Naive thymus-derived CD8-positive, alpha-beta T cell (primary cell): ENCODE measurements around the gene SNRPD3. TPM values are rescaled to one million over a fixed set of nuclear protein-coding genes. Genes with fewer than 3 reads are reported as not detected.
"Not testable (repeated sequence)": the region's sequence is repeated elsewhere in the genome, so short reads cannot be mapped to it uniquely, and the experiment has no call there.

Experiments used
- ATAC-seq, 2 donors: fragments of 150-1000 bp; cut with Tn5 transposase in 1 of 2; sonication (Bioruptor Pico), chemical (Tn5 transposase) in 1 of 2; 1 replicate in 1 of 2; 2 replicates in 1 of 2; pipeline ENCODE4 v1.10.0; 2021; ENCODE audit warnings: mild to moderate bottlenecking in 2 of 2, moderate library complexity in 2 of 2
- POLR2A ChIA-PET: fragments of 350-600 bp; sonication (Branson Sonifier 250); formaldehyde crosslinking; loops from one replicate; lab custom pipeline; 2021; ENCODE audit warnings: antibody characterized with exemption; lab: Charles Lee
- DNase-seq, 10 donors: peaks; one replicate each; pipeline versions ENCODE4 v3.0.0 to v3.0.0-alpha.2; 2020 to 2022
- H3K27ac Mint-ChIP-seq, 10 donors: one replicate each; pipeline ENCODE4 v1.8.0; 2020 to 2022; ENCODE audit warnings: mild to moderate bottlenecking in 10 of 10, mixed read lengths in 10 of 10, moderate library complexity in 4 of 10, inconsistent platforms in 1 of 10
- H3K27me3 Mint-ChIP-seq, 5 donors: one replicate each; pipeline ENCODE4 v1.8.0; 2021 to 2022; ENCODE audit warnings: mixed read lengths in 5 of 5
- H3K36me3 Mint-ChIP-seq, 3 donors: one replicate each; pipeline ENCODE4 v1.8.0; 2020 to 2022; ENCODE audit warnings: mixed read lengths in 3 of 3, mild to moderate bottlenecking in 2 of 3, inconsistent platforms in 1 of 3
- H3K4me1 Mint-ChIP-seq, 4 donors: one replicate each; pipeline ENCODE4 v1.8.0; 2021 to 2022; ENCODE audit warnings: mixed read lengths in 4 of 4
- H3K4me3 Mint-ChIP-seq, 10 donors: one replicate each; pipeline ENCODE4 v1.8.0; 2020 to 2022; ENCODE audit warnings: mild to moderate bottlenecking in 10 of 10, mixed read lengths in 10 of 10, moderate library complexity in 6 of 10, inconsistent platforms in 1 of 10
- H3K9me3 Mint-ChIP-seq, 9 donors: one replicate each; pipeline ENCODE4 v1.8.0; 2020 to 2022; ENCODE audit warnings: mixed read lengths in 9 of 9, mild to moderate bottlenecking in 3 of 9, inconsistent platforms in 1 of 9, moderate library complexity in 1 of 9
- polyA plus RNA-seq, 3 donors: library from polyadenylated mRNA; unstranded; fragments of 300-500 nt; fragmentation: Illumina TruSeq; gene quantifications; one replicate each; pipeline ENCODE4 v1.2.3, GENCODE V29; 2021
- total RNA-seq, 8 experiments: library from RNA in 2 of 8; stranded (reverse) in 2 of 8; gene quantifications; one replicate each; pipeline ENCODE4 v1.2.3 and lab custom pipeline; 2021 to 2026

The SNRPD3 gene
- total and polyA plus RNA-seq, 5 experiments from 2014 or later = 81.8 to 103 (median 95.6) TPM

- DNase-seq = no peak
- H3K4me1 Mint-ChIP-seq = peaks cover 0 to 16% (median under 1%) of the 10 kb centered on the region in 4 donors
- no peaks in the 10 kb centered on the region for H3K9me3 Mint-ChIP-seq
- no peaks in the 10 kb centered on the region for H3K27me3 Mint-ChIP-seq
- H3K36me3 Mint-ChIP-seq = peaks cover 0 to 68% (median 7%) of the 10 kb centered on the region in 3 donors
- POLR2A ChIA-PET = interaction anchor here (0.8 kb wide), 1 partner anchor 14 kb away, joined by 3 read pairs; the partner anchor contains the start of gene SNRPD3
- peak overlapping the region in 1 of 10 donors; percentile 81 for H3K27ac Mint-ChIP-seq
- no peak for ATAC-seq
- H3K4me3 Mint-ChIP-seq = no peak overlapping the region
Observed at GRCh38 chr22:24541681-24542515, 13.9 kb upstream of the SNRPD3 start.

- no peak for DNase-seq
- H3K27ac Mint-ChIP-seq = no peak overlapping the region
- no peaks in the 10 kb centered on the region for H3K9me3 Mint-ChIP-seq
- POLR2A ChIA-PET = no interaction called here
- no peak overlapping the region for H3K4me3 Mint-ChIP-seq
- H3K27me3 Mint-ChIP-seq = no peaks in the 10 kb centered on the region
- no peak for ATAC-seq
- peaks cover 0 to 16% (median 4%) of the 10 kb centered on the region in 4 donors for H3K4me1 Mint-ChIP-seq
- H3K36me3 Mint-ChIP-seq = peaks cover 0 to 76% (median 8%) of the 10 kb centered on the region in 3 donors
Observed at GRCh38 chr22:24542641-24543040, 13.2 kb upstream of the SNRPD3 start.

GRCh38 chr22:24543185-24543601, 12.6 kb upstream of the SNRPD3 start:
- no peak for ATAC-seq
- DNase-seq = no peak
- POLR2A ChIA-PET = no interaction called here
- peak overlapping the region in 1 of 10 donors; percentile 6 for H3K4me3 Mint-ChIP-seq
- H3K9me3 Mint-ChIP-seq = no peaks in the 10 kb centered on the region
- no peak overlapping the region for H3K27ac Mint-ChIP-seq
- H3K36me3 Mint-ChIP-seq = peaks cover 0 to 77% (median 8%) of the 10 kb centered on the region in 3 donors
- no peaks in the 10 kb centered on the region for H3K27me3 Mint-ChIP-seq
- H3K4me1 Mint-ChIP-seq = peaks cover 0 to 16% (median 4%) of the 10 kb centered on the region in 4 donors

GRCh38 chr22:24543679-24544243, 12.0 kb upstream of the SNRPD3 start:
- POLR2A ChIA-PET = no interaction called here

GRCh38 chr22:24548812-24549211, 7.0 kb upstream of the SNRPD3 start:
- Mint-ChIP-seq H3K9me3 (no peaks in the 10 kb centered on the region), H3K27me3 (no peaks in the 10 kb centered on the region)

More at GRCh38 chr22:24543679-24544243, 12.0 kb upstream of the SNRPD3 start:
- no peaks in the 10 kb centered on the region for H3K27me3 Mint-ChIP-seq
- H3K27ac Mint-ChIP-seq = no peak overlapping the region
- DNase-seq = no peak
- ATAC-seq = no peak
- H3K4me3 Mint-ChIP-seq = no peak overlapping the region
- H3K9me3 Mint-ChIP-seq = no peaks in the 10 kb centered on the region
- peaks cover 0 to 82% (median 8%) of the 10 kb centered on the region in 3 donors for H3K36me3 Mint-ChIP-seq
- H3K4me1 Mint-ChIP-seq = peaks cover 0 to 16% (median 5%) of the 10 kb centered on the region in 4 donors

GRCh38 chr22:24550028-24550901, 5.5 kb upstream of the SNRPD3 start:
- Mint-ChIP-seq H3K4me3 (peak overlapping the region in 3 of 10 donors; percentile 4 to 18 (median 15)), H3K27me3 (no peaks in the 10 kb centered on the region), H3K4me1 (peaks cover 27 to 47% (median 40%) of the 10 kb centered on the region in 4 donors), H3K9me3 (no peaks in the 10 kb centered on the region), H3K36me3 (peaks cover 0 to 32% (median 4%) of the 10 kb centered on the region in 3 donors), H3K27ac (peak overlapping the region in 6 of 10 donors; percentile 19 to 70 (median 56))
- ATAC-seq = no peak
- no peak for DNase-seq
- POLR2A ChIA-PET = no interaction called here

More at GRCh38 chr22:24548812-24549211, 7.0 kb upstream of the SNRPD3 start:
- peak overlapping the region in 1 of 10 donors; percentile 15 for H3K27ac Mint-ChIP-seq
- H3K36me3 Mint-ChIP-seq = peaks cover 0 to 44% (median 8%) of the 10 kb centered on the region in 3 donors
- DNase-seq = no peak
- POLR2A ChIA-PET = interaction anchor here (0.6 kb wide), 1 partner anchor 447 kb away, joined by 5 read pairs; no protein-coding TSS in a partner anchor
- peaks cover 25 to 40% (median 33%) of the 10 kb centered on the region in 4 donors for H3K4me1 Mint-ChIP-seq
- ATAC-seq = no peak
- no peak overlapping the region for H3K4me3 Mint-ChIP-seq

- POLR2A ChIA-PET = no interaction called here
- DNase-seq (no peak), ATAC-seq (no peak)
- H3K4me1 Mint-ChIP-seq = peaks cover 29 to 51% (median 44%) of the 10 kb centered on the region in 4 donors
- H3K9me3 Mint-ChIP-seq = no peaks in the 10 kb centered on the region
- peak overlapping the region in 2 of 10 donors; percentile 18 to 59 for H3K4me3 Mint-ChIP-seq
- no peaks in the 10 kb centered on the region for H3K27me3 Mint-ChIP-seq
- H3K27ac Mint-ChIP-seq = peak overlapping the region in 6 of 10 donors; percentile 19 to 70 (median 60)
- peaks cover 0 to 27% (median 4%) of the 10 kb centered on the region in 3 donors for H3K36me3 Mint-ChIP-seq
Observed at GRCh38 chr22:24550902-24551435, 4.8 kb upstream of the SNRPD3 start.

GRCh38 chr22:24552503-24553286, 3.1 kb upstream of the SNRPD3 start:
- peak in 1 of 10 donors; percentile 17 for DNase-seq
- Mint-ChIP-seq H3K36me3 (peaks cover 0 to 15% (median 2%) of the 10 kb centered on the region in 3 donors), H3K4me1 (peaks cover 37 to 68% (median 56%) of the 10 kb centered on the region in 4 donors), H3K4me3 (peak overlapping the region in 8 of 10 donors; percentile 46 to 99 (median 98)), H3K27ac (peak overlapping the region in 9 of 10 donors; percentile 23 to 98 (median 83))
- not testable (repeated sequence) for H3K9me3 Mint-ChIP-seq, ATAC-seq, H3K27me3 Mint-ChIP-seq
- POLR2A ChIA-PET = interaction anchor here (0.5 to 4.4 kb wide), 3 partner anchors 36 to 126 kb away, joined by 3 to 20 read pairs (median 3); partner anchors contain the start of gene ADORA2A

GRCh38 chr22:24553597-24554312, 2.0 kb upstream of the SNRPD3 start:
- Mint-ChIP-seq H3K4me3 (peak overlapping the region; percentile 94 to 99 (median 98)), H3K27ac (peak overlapping the region; percentile 65 to 98 (median 94)), H3K4me1 (peaks cover 41 to 78% (median 66%) of the 10 kb centered on the region in 4 donors), H3K27me3 (no peaks in the 10 kb centered on the region), H3K36me3 (peaks cover 0 to 17% (median 2%) of the 10 kb centered on the region in 3 donors), H3K9me3 (no peaks in the 10 kb centered on the region)
- ATAC-seq (no peak), DNase-seq (peak in 1 of 10 donors; percentile 5)
- POLR2A ChIA-PET = interaction anchor here (0.7 to 4.4 kb wide), 5 partner anchors 121 to 660 kb away, joined by 3 to 20 read pairs (median 4); partner anchors contain the start of genes ADORA2A and MIF

- POLR2A ChIA-PET = interaction anchor here (0.7 to 4.4 kb wide), 7 partner anchors 11 to 783 kb away, joined by 3 to 20 read pairs (median 3); partner anchors contain the start of genes ADORA2A and MIF
- Mint-ChIP-seq H3K4me1 (peaks cover 40 to 86% (median 73%) of the 10 kb centered on the region in 4 donors), H3K27me3 (no peaks in the 10 kb centered on the region), H3K36me3 (peaks cover 0 to 24% (median 0%) of the 10 kb centered on the region in 3 donors), H3K27ac (peak within 1 kb of the TSS; percentile 91 to 99 (median 98)), H3K9me3 (no peaks in the 10 kb centered on the region), H3K4me3 (peak within 1 kb of the TSS; percentile 94 to 99 (median 98))
- DNase-seq (peak in 4 of 10 donors; percentile 1 to 9 (median 6)), ATAC-seq (no peak)
Observed at GRCh38 chr22:24554313-24555164, 1.3 kb upstream of the SNRPD3 start, which contains the start of gene GUCD1. TSS of gene GUCD1 (minus strand) at chr22:24555138. CDS start at chr22:24554991, 147 bp downstream.
